GM19328 (cell line): Measurements from ENCODE around the gene TMEM213.

ENCODE experiments used
- ATAC-seq: cut with Tn5 transposase; IDR thresholded peaks from one replicate; pipeline ENCODE4 v1.9.1; 2021; ENCODE audit warnings: mild to moderate bottlenecking, moderate library complexity; ENCODE audit not compliant: unreplicated experiment

The TMEM213 gene

GRCh38 chr7:138797715-138798320 lies at the start of gene TMEM213, which contains the start of gene ATP6V0A4:
TSS of gene TMEM213 (plus strand) at chr7:138797994. CDS start at chr7:138798105, 111 bp downstream.
TSS of gene ATP6V0A4 (minus strand) at chr7:138798196. CDS start at chr7:138771247, 26,949 bp downstream.
- ATAC-seq: no peak

- no peak for ATAC-seq
These were observed 49.1 kb upstream of the TMEM213 start for GRCh38 chr7:138748666-138749065.

- no peak for ATAC-seq
These were observed 47.8 kb upstream of the TMEM213 start for GRCh38 chr7:138749960-138750359.

- no peak for ATAC-seq
These were observed 47.3 kb upstream of the TMEM213 start for GRCh38 chr7:138750473-138750872.

- ATAC-seq: no peak
These were observed 46.8 kb upstream of the TMEM213 start for GRCh38 chr7:138750901-138751464.

- ATAC-seq: no peak
These were observed 45.2 kb upstream of the TMEM213 start for GRCh38 chr7:138752518-138753149.

- ATAC-seq: no peak
These were observed 44.7 kb upstream of the TMEM213 start for GRCh38 chr7:138753150-138753518.

- no peak for ATAC-seq
These were observed 44.2 kb upstream of the TMEM213 start for GRCh38 chr7:138753610-138754009.

GRCh38 chr7:138755331-138755747 lies 42.5 kb upstream of the TMEM213 start:
- no peak for ATAC-seq

GRCh38 chr7:138755842-138756590 lies 41.8 kb upstream of the TMEM213 start:
- ATAC-seq: no peak

GRCh38 chr7:138756591-138757242 lies 41.1 kb upstream of the TMEM213 start:
- ATAC-seq: no peak

- no peak for ATAC-seq
These were observed 29.6 kb upstream of the TMEM213 start for GRCh38 chr7:138768241-138768640.

GRCh38 chr7:138770904-138771303 lies 26.9 kb upstream of the TMEM213 start:
- ATAC-seq: no peak

- no peak for ATAC-seq
These were observed 24.6 kb upstream of the TMEM213 start for GRCh38 chr7:138773176-138773575.

- ATAC-seq: no peak
These were observed 24.0 kb upstream of the TMEM213 start for GRCh38 chr7:138773817-138774216.

- ATAC-seq: no peak
These were observed 21.5 kb upstream of the TMEM213 start for GRCh38 chr7:138776166-138776833.

GRCh38 chr7:138781004-138781403 lies 16.8 kb upstream of the TMEM213 start:
- no peak for ATAC-seq

GRCh38 chr7:138784692-138785091 lies 13.1 kb upstream of the TMEM213 start:
- ATAC-seq: no peak

- no peak for ATAC-seq
These were observed 12.0 kb upstream of the TMEM213 start for GRCh38 chr7:138785587-138786437.
